ENCODE data around the gene ZSWIM4. TPM values are rescaled to one million over a fixed set of nuclear protein-coding genes. Genes with fewer than 3 reads are reported as not detected.

ZSWIM4 gene
- total and polyA plus RNA-seq, 7 donors = 0.60 to 4.4 (median 3.2) TPM

DNA sequence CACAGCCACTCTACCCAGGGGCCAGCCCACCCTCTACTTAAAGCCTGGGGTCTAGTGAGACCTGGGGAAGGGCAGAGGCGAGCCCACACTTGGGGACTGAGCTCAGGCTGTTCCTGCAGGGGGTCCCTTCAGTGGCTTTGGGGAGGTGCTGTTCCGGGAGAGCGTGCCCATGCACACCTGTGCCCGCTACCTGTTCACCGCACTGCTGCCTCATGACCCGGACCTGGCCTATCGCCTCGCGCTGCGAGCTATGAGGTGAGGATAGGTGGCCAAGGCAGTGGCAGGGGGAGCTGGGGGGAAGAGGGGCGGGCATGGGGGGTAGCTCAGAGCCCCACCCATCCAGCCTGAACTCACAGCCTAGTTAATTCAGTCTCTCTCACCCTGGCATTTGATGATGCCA lies 24.0 kb downstream of the ZSWIM4 start:
- peaks cover 0 to 21% (median 3%) of the 10 kb centered on the region in 4 donors for H3K4me1 ChIP-seq
- TF ChIP-seq POLR2AphosphoS5 (IDR thresholded peaks at IDR 0.05) (no peak), CTCF (IDR thresholded peaks at IDR 0.05) (no peak), EP300 (IDR thresholded peaks at IDR 0.05) (no peak), POLR2A (IDR thresholded peaks at IDR 0.05) (no peak)
- intact Hi-C loops (cut with DNase I) = no loop called here
- H3K9me3 ChIP-seq = no peaks in the 10 kb centered on the region
- no peak overlapping the region for H3K27ac ChIP-seq
- 94 to 96% methylated on average over 11 of the region's 11 CpGs for WGBS, 2 donors
- H3K36me3 ChIP-seq = no peaks in the 10 kb centered on the region
- H3K4me3 ChIP-seq = no peak overlapping the region
- no peaks in the 10 kb centered on the region for H3K27me3 ChIP-seq
- no peak for DNase-seq

- Histone ChIP-seq H3K4me3 (no peak overlapping the region), H3K4me1 (peaks cover 0 to 21% (median 3%) of the 10 kb centered on the region in 4 donors), H3K9me3 (no peaks in the 10 kb centered on the region), H3K36me3 (peaks cover 0 to 3% (median 0%) of the 10 kb centered on the region in 4 donors), H3K27ac (peak overlapping the region in 2 of 4 donors; percentile 56 to 62), H3K27me3 (no peaks in the 10 kb centered on the region)
- no peak for DNase-seq
- TF ChIP-seq POLR2AphosphoS5 (IDR thresholded peaks at IDR 0.05) (no peak), CTCF (IDR thresholded peaks at IDR 0.05) (no peak), POLR2A (IDR thresholded peaks at IDR 0.05) (no peak), EP300 (IDR thresholded peaks at IDR 0.05) (no peak)
- intact Hi-C loops (cut with DNase I) = no loop called here
- WGBS, 2 donors = 97% methylated on average over 2 of the region's 2 CpGs
These were observed 26.0 kb downstream of the ZSWIM4 start for GRCh38 chr19:13821292-13821691.

- DNase-seq = no peak
These were observed 28.0 kb downstream of the ZSWIM4 start for GRCh38 chr19:13823256-13823655.

GRCh38 chr19:13823901-13824300 lies 28.7 kb downstream of the ZSWIM4 start:
- intact Hi-C loops (cut with DNase I) = no loop called here
- TF ChIP-seq POLR2A (IDR thresholded peaks at IDR 0.05) = no peak
- TF ChIP-seq CTCF (IDR thresholded peaks at IDR 0.05) = no peak
- TF ChIP-seq POLR2AphosphoS5 (IDR thresholded peaks at IDR 0.05) = no peak
- no peak for TF ChIP-seq EP300 (IDR thresholded peaks at IDR 0.05)
- DNase-seq = no peak
- Histone ChIP-seq H3K4me1 (peaks cover 0 to 14% (median 3%) of the 10 kb centered on the region in 4 donors), H3K9me3 (no peaks in the 10 kb centered on the region), H3K4me3 (no peak overlapping the region), H3K27me3 (no peaks in the 10 kb centered on the region), H3K27ac (no peak overlapping the region), H3K36me3 (peaks cover 0 to 15% (median 0%) of the 10 kb centered on the region in 4 donors)
- 93 to 97% methylated on average over 2 of the region's 2 CpGs for WGBS, 2 donors

More at GRCh38 chr19:13823256-13823655, 28.0 kb downstream of the ZSWIM4 start:
- Histone ChIP-seq H3K9me3 (no peaks in the 10 kb centered on the region), H3K4me3 (no peak overlapping the region), H3K36me3 (peaks cover 0 to 12% (median 0%) of the 10 kb centered on the region in 4 donors), H3K4me1 (peaks cover 0 to 14% (median 3%) of the 10 kb centered on the region in 4 donors), H3K27me3 (no peaks in the 10 kb centered on the region), H3K27ac (peak overlapping the region; percentile 12 to 62 (median 58))
- 86 to 90% methylated on average over 8 of the region's 8 CpGs for WGBS, 2 donors
- TF ChIP-seq EP300 (IDR thresholded peaks at IDR 0.05) (no peak), POLR2AphosphoS5 (IDR thresholded peaks at IDR 0.05) (no peak), POLR2A (IDR thresholded peaks at IDR 0.05) (no peak), CTCF (IDR thresholded peaks at IDR 0.05) (no peak)
- intact Hi-C loops (cut with DNase I) = no loop called here

GRCh38 chr19:13824703-13825102 lies 29.5 kb downstream of the ZSWIM4 start:
- H3K4me1 ChIP-seq = peaks cover 0 to 14% (median 3%) of the 10 kb centered on the region in 4 donors
- no peak for DNase-seq
- no peak overlapping the region for H3K4me3 ChIP-seq
- H3K27ac ChIP-seq = no peak overlapping the region
- intact Hi-C loops (cut with DNase I) = no loop called here
- H3K9me3 ChIP-seq = no peaks in the 10 kb centered on the region
- peaks cover 0 to 15% (median 0%) of the 10 kb centered on the region in 4 donors for H3K36me3 ChIP-seq
- no peak for TF ChIP-seq CTCF (IDR thresholded peaks at IDR 0.05)
- no peaks in the 10 kb centered on the region for H3K27me3 ChIP-seq
